Myocyte (in vitro differentiated cells): Measurements from ENCODE around the gene TMTC1. TPM values are rescaled to one million over a fixed set of nuclear protein-coding genes. Genes with fewer than 3 reads are reported as not detected.

Experiments
- DNase-seq: peaks from one replicate; pipeline ENCODE4 v3.0.0-alpha.2; 2012; ENCODE audit warnings: low read depth
- total RNA-seq: library from RNA; depleted of rRNA; stranded (reverse); fragments of >200 nt; gene quantifications from 2 replicates; pipeline ENCODE4 v1.2.3, GENCODE V29; 2014

The TMTC1 gene
- total RNA-seq, 1 donor from 2014 or later, result 159 TPM

- no peak for DNase-seq
These were observed 296.8 kb downstream of the TMTC1 start for GRCh38 chr12:29486972-29487371.

GRCh38 chr12:29463198-29463597, 320.5 kb downstream of the TMTC1 start:
- no peak for DNase-seq

GRCh38 chr12:29460082-29460481, 323.7 kb downstream of the TMTC1 start:
- DNase-seq, result no peak

DNA sequence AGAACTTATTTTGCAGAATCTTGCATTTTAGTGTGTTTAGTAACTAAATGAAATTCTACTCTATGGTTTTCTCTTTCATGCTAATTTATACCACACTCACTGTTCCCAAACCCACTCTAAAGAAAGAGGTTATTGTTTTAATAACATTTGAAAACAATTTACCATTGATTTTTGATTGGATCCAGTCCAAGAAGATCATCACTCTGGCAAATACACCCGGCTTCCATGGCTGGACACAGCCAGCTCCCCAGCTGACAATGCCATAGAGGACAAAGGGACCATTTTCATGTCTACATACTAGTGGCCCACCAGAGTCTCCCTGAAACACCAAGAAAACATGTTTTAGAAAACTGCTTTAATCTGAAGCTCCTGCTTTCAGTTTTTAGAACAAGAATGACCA, 328.7 kb downstream of the TMTC1 start:
- no peak for DNase-seq

DNA sequence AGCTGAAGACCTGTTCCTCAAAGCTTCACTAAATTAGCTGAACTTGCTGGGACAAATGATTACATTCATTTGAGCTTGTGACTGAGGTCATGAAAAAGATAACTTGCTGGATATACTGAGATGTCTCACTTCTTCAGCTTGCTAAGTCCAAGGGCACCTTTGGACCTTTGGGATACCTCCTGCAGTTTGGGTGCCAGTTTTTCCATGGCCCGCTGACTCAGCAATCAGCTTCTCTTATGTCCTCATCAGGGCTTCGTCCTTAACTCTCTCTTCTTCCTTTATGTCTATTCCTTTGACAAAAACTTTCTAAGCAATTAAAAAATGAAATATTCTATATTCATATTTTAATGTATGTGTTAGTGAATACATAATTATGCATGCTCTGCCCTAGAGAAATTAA, 331.9 kb downstream of the TMTC1 start:
- no peak for DNase-seq
